ENCODE data around the gene AATK.

AATK gene

DNA sequence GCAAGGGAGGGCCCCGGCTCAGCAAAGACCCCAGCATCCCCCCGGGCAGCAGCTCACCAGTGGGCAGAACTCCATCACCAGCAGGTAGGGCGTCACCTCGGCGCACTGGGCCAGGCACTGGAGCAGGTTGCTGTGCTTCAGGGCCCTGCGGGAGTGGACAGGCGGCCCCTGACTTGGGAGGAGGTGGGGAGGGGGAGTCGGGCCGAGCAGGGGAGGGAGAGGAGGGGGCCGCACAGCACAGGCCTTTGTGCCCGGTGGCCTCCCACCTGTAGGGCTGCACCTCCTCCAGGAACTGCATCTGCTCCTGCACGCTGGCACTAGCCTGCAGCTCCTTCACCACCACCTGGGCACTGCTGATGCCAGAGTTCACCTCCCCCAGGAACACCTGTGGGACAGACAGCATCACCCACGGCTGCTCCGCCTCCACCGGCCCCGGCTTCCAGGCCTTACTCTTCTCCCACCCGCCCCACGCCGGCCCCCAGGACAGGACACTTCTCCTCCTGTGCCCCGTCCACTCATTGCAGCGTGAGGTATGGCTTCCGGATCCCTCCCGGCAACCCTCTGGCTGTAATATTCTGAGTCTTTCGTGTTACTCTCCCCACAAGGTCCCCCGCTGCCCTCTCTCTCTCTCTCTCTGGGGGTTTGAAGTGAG is 38.4 kb downstream of the AATK start:
- no peaks in the 10 kb centered on the region for H3K4me1 ChIP-seq (ENCODE audit: insufficient read depth, low read length)
- H3K9ac ChIP-seq (ENCODE audit: low read length): no peak overlapping the region
- H3K27me3 ChIP-seq (ENCODE audit: control insufficient read depth in 1 of 2, insufficient read depth in 2 of 2, low read length in 2 of 2): peaks cover 0 to 4% of the 10 kb centered on the region in 2 donors
- H3K9me3 ChIP-seq (ENCODE audit: low read length): no peaks in the 10 kb centered on the region
- H3K36me3 ChIP-seq (ENCODE audit: insufficient read depth, low read length): no peaks in the 10 kb centered on the region
- no peak overlapping the region for H3K4me3 ChIP-seq (ENCODE audit: low read depth in 1 of 2, low read length in 2 of 2)
- no peak overlapping the region for H3K27ac ChIP-seq (ENCODE audit: low read depth, low read length)

DNA sequence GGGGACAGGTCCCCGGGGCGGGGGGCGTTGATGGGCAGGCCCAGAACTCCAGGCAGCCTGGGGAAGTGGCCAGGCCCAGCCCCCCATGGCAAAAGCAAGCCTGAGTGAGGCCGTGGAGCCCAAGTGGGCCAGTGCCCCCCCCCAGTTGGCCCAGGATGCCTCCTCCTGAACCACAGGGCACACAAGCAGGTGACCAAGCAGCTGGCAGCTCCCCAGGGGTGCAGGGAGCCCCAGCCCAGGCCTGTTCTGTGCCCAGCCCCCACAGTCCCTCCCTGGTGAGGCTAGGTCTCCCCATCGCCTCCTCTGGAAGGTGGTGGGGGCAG is 38.9 kb downstream of the AATK start:
- Histone ChIP-seq H3K4me1 (ENCODE audit: insufficient read depth, low read length) (no peaks in the 10 kb centered on the region), H3K9ac (ENCODE audit: low read length) (no peak overlapping the region), H3K27ac (ENCODE audit: low read depth, low read length) (no peak overlapping the region), H3K36me3 (ENCODE audit: insufficient read depth, low read length) (no peaks in the 10 kb centered on the region), H3K27me3 (ENCODE audit: control insufficient read depth in 1 of 2, insufficient read depth in 2 of 2, low read length in 2 of 2) (peaks cover 0 to 4% of the 10 kb centered on the region in 2 donors), H3K9me3 (ENCODE audit: low read length) (no peaks in the 10 kb centered on the region), H3K4me3 (ENCODE audit: low read depth in 1 of 2, low read length in 2 of 2) (no peak overlapping the region)

- Histone ChIP-seq H3K4me1 (ENCODE audit: insufficient read depth, low read length) (no peaks in the 10 kb centered on the region), H3K9me3 (ENCODE audit: low read length) (no peaks in the 10 kb centered on the region), H3K4me3 (ENCODE audit: low read depth in 1 of 2, low read length in 2 of 2) (no peak overlapping the region), H3K27me3 (ENCODE audit: control insufficient read depth in 1 of 2, insufficient read depth in 2 of 2, low read length in 2 of 2) (peaks cover 0 to 4% of the 10 kb centered on the region in 2 donors), H3K9ac (ENCODE audit: low read length) (no peak overlapping the region), H3K27ac (ENCODE audit: low read depth, low read length) (no peak overlapping the region), H3K36me3 (ENCODE audit: insufficient read depth, low read length) (no peaks in the 10 kb centered on the region)
Observed at GRCh38 chr17:81126281-81127132, 39.5 kb downstream of the AATK start.

GRCh38 chr17:81125573-81126081 is 40.4 kb downstream of the AATK start:
- Histone ChIP-seq H3K27me3 (ENCODE audit: control insufficient read depth in 1 of 2, insufficient read depth in 2 of 2, low read length in 2 of 2) (peaks cover 0 to 4% of the 10 kb centered on the region in 2 donors), H3K36me3 (ENCODE audit: insufficient read depth, low read length) (no peaks in the 10 kb centered on the region), H3K9ac (ENCODE audit: low read length) (no peak overlapping the region), H3K4me1 (ENCODE audit: insufficient read depth, low read length) (no peaks in the 10 kb centered on the region), H3K27ac (ENCODE audit: low read depth, low read length) (no peak overlapping the region), H3K9me3 (ENCODE audit: low read length) (no peaks in the 10 kb centered on the region), H3K4me3 (ENCODE audit: low read depth in 1 of 2, low read length in 2 of 2) (no peak overlapping the region)

DNA sequence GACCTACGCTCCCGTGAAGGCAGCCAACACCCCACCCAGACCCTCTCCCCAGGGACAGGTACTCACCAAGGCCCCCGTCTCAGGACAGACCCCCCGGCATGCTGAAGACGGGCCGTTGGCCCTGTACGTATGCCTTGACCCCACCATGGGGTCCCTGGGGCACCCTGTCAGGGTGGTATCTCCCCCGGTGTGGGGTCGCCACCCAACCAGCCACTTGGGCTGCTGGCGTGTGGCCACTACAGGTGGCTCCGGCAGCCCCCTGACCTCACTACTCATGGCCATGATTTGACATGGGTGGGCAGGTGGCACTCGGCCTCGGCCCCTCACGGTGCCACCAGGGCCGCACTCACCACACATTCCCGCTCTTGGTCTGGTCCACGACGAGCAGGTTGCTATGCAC is 41.6 kb downstream of the AATK start:
- Histone ChIP-seq H3K9ac (ENCODE audit: low read length) (no peak overlapping the region), H3K9me3 (ENCODE audit: low read length) (no peaks in the 10 kb centered on the region), H3K4me1 (ENCODE audit: insufficient read depth, low read length) (no peaks in the 10 kb centered on the region), H3K27me3 (ENCODE audit: control insufficient read depth in 1 of 2, insufficient read depth in 2 of 2, low read length in 2 of 2) (peaks cover 0 to 13% of the 10 kb centered on the region in 2 donors), H3K36me3 (ENCODE audit: insufficient read depth, low read length) (no peaks in the 10 kb centered on the region), H3K27ac (ENCODE audit: low read depth, low read length) (no peak overlapping the region), H3K4me3 (ENCODE audit: low read depth in 1 of 2, low read length in 2 of 2) (no peak overlapping the region)

DNA sequence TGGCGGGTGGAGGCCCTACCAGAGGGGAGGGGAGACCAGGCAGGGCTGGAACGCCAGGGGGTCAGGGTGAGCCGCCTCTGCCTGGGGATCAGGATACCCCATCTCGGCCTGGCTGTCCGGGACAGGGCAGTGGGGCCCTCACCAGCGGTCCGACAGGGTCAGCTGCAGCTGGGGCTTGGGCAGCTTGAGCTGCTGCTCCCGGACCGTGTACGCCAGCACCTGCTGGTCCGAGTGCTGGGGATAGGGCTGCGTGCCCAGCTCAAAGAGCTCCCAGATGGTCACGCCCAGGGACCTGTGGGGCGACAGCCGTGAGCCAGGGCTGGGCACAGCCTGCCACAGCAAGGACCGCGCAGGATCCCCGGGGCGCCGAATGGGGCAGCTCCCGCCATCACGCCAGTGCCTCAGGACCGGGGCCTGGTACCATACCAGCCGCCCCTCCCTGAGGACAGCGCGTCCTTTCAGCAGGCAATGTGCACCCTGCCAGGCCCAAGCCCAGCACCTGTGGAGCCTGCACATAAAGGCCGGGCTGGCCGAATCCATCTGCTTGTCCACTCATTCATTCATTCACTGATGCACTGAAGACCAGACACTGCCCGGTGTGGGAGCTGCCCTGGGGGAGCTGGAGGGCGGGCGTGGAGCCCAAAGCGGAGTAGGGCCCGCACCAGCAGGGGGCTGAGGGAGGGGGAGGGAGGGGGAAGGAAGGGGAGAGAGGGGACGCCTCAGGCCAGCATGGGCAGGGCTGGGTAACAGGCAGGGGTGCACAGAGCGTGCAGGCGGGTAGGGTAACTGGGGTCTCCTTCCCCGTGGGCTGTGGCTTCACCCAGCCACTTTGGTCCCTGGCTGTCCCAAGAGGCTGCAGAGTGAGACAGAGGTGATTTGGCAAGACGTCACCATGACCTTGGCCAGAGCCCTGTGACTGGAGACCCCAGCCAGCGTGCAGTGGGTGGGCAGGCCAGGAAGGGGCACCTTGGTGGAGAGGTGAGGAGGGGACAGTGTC is 42.7 kb downstream of the AATK start:
- Histone ChIP-seq H3K4me1 (ENCODE audit: insufficient read depth, low read length) (peaks cover 7% of the 10 kb centered on the region), H3K27ac (ENCODE audit: low read depth, low read length) (no peak overlapping the region), H3K9ac (ENCODE audit: low read length) (no peak overlapping the region), H3K27me3 (ENCODE audit: control insufficient read depth in 1 of 2, insufficient read depth in 2 of 2, low read length in 2 of 2) (peaks cover 0 to 23% of the 10 kb centered on the region in 2 donors), H3K4me3 (ENCODE audit: low read depth in 1 of 2, low read length in 2 of 2) (no peak overlapping the region), H3K36me3 (ENCODE audit: insufficient read depth, low read length) (no peaks in the 10 kb centered on the region), H3K9me3 (ENCODE audit: low read length) (no peaks in the 10 kb centered on the region)

DNA sequence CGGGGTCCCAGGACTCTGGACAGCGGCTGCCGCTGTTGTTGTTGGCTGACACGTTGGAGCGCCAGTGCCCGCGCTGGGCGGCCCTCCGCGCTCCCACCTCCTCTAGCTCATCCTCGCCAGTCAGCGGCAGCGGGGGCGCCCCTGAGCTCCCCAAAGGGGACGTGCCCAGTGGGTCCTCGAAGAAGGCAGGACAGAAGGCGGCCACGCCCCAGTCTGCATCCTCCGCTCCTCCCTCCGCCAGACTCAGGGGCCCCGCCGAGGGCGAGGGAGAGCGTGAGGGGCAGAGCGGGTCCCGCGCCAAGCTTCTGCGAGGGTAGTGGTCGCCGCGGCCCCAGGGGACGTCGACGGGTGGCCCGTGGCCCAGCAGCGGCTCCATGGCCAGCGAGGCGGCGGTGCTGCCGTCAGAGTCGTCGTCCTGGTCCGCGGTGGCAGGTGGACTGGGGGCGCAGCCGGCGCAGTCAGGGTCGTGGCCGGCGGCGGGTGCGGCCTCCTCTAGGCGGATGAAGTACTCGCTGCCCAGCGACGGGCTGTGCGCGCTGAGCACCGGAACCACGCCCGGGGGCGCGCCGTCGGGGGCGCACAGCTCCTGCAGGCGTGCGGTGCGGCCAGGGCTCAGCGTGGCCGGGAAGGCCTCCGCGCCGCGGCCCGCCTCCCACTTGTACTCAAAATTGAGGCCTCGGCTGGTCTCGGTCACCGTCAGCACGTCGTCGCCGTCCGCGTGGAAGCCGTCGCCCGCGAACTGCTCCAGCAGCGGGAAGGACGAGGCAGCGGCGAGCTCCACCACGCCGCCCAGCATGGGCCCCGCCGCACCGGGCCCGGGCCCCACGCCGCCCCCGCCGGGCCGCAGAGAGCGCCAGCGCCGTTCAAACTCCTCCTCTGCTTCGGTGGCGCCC is 43.9 kb downstream of the AATK start:
- Histone ChIP-seq H3K9me3 (ENCODE audit: low read length) (no peaks in the 10 kb centered on the region), H3K4me1 (ENCODE audit: insufficient read depth, low read length) (peaks cover 8% of the 10 kb centered on the region), H3K4me3 (ENCODE audit: low read depth in 1 of 2, low read length in 2 of 2) (no peak overlapping the region), H3K27me3 (ENCODE audit: control insufficient read depth in 1 of 2, insufficient read depth in 2 of 2, low read length in 2 of 2) (peaks cover 0 to 24% of the 10 kb centered on the region in 2 donors), H3K36me3 (ENCODE audit: insufficient read depth, low read length) (no peaks in the 10 kb centered on the region), H3K9ac (ENCODE audit: low read length) (no peak overlapping the region), H3K27ac (ENCODE audit: low read depth, low read length) (no peak overlapping the region)

GRCh38 chr17:81120695-81121621 is 45.1 kb downstream of the AATK start:
- H3K9ac ChIP-seq (ENCODE audit: low read length): no peak overlapping the region
- peaks cover 0 to 20% of the 10 kb centered on the region in 2 donors for H3K27me3 ChIP-seq (ENCODE audit: control insufficient read depth in 1 of 2, insufficient read depth in 2 of 2, low read length in 2 of 2)
- H3K36me3 ChIP-seq (ENCODE audit: insufficient read depth, low read length): no peaks in the 10 kb centered on the region
- H3K9me3 ChIP-seq (ENCODE audit: low read length): no peaks in the 10 kb centered on the region
- no peak overlapping the region for H3K4me3 ChIP-seq (ENCODE audit: low read depth in 1 of 2, low read length in 2 of 2)
- no peak overlapping the region for H3K27ac ChIP-seq (ENCODE audit: low read depth, low read length)
- peaks cover 8% of the 10 kb centered on the region for H3K4me1 ChIP-seq (ENCODE audit: insufficient read depth, low read length)

DNA sequence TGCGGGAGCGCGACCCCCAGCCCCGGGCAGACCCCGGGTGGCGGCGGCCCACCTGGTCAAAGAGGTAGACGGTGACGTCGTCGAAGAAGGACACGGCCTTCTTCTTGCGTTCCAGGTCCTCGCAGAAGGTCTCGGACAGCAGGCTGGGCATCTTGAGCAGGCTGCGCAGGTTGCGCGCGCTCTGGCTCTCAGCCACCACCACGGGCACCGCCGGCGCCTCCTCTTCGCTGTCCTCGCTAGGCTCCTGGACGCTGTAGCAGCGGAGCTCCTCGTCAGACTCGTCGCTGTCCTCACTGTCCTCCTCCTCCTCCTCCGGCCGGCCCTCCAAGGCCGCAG is 45.9 kb downstream of the AATK start:
- Histone ChIP-seq H3K4me1 (ENCODE audit: insufficient read depth, low read length) (peaks cover 8% of the 10 kb centered on the region), H3K36me3 (ENCODE audit: insufficient read depth, low read length) (no peaks in the 10 kb centered on the region), H3K27ac (ENCODE audit: low read depth, low read length) (peak overlapping the region; percentile 4)

More for the DNA sequence above, 45.9 kb downstream of the AATK start:
- H3K9me3 ChIP-seq (ENCODE audit: low read length): no peaks in the 10 kb centered on the region
- peak overlapping the region in 1 of 2 donors; percentile 14 for H3K4me3 ChIP-seq (ENCODE audit: low read depth in 1 of 2, low read length in 2 of 2)
- H3K9ac ChIP-seq (ENCODE audit: low read length): no peak overlapping the region
- peaks cover 0 to 20% of the 10 kb centered on the region in 2 donors for H3K27me3 ChIP-seq (ENCODE audit: control insufficient read depth in 1 of 2, insufficient read depth in 2 of 2, low read length in 2 of 2)
